Fibroblast of lung (primary cell): ENCODE measurements around the gene EFNA5. TPM values are rescaled to one million over a fixed set of nuclear protein-coding genes. Genes with fewer than 3 reads are reported as not detected.

Source experiments
- DNase-seq, 2 donors: peaks; one replicate each; pipeline versions ENCODE4 v3.0.0 to v3.0.0-alpha.2; 2010; ENCODE audit warnings: low read depth in 2 of 2
- H2AFZ ChIP-seq: 2 replicates; pipeline ENCODE4 v1.5.1; 2012; ENCODE audit warnings: low read length, control low read depth, inconsistent platforms
- H3K27ac ChIP-seq: 2 replicates; pipeline ENCODE4 v1.5.1; 2011; ENCODE audit warnings: low read length, control low read depth; ENCODE audit not compliant: insufficient read depth
- H3K27me3 ChIP-seq: 2 replicates; pipeline ENCODE4 v1.5.1; 2011; ENCODE audit warnings: mild to moderate bottlenecking, low read length; ENCODE audit not compliant: control insufficient read depth, insufficient read depth
- H3K36me3 ChIP-seq: 2 replicates; pipeline ENCODE4 v1.5.1; 2011; ENCODE audit warnings: low read length; ENCODE audit not compliant: control insufficient read depth, insufficient read depth
- H3K4me1 ChIP-seq: 2 replicates; pipeline ENCODE4 v1.5.1; 2011; ENCODE audit warnings: low read length; ENCODE audit not compliant: control insufficient read depth, insufficient read depth; ENCODE audit errors: extremely low read depth
- H3K4me2 ChIP-seq: 2 replicates; pipeline ENCODE4 v1.5.1; 2011; ENCODE audit warnings: low read length, control low read depth; ENCODE audit not compliant: insufficient read depth; ENCODE audit errors: extremely low read depth
- H3K4me3 ChIP-seq, 4 experiments: fragments of 200-600 bp in 1 of 4; sonication (generic) in 1 of 4; replicated peaks in 1 of 4; 2 replicates each; pipeline ENCODE4 v1.5.1; 2011 to 2016; ENCODE audit warnings: low read length in 4 of 4, low read depth in 3 of 4, mild to moderate bottlenecking in 3 of 4, control low read depth in 2 of 4, inconsistent platforms in 1 of 4, mixed read lengths in 1 of 4; ENCODE audit not compliant: insufficient read depth in 1 of 4; ENCODE audit errors: control extremely low read depth in 1 of 4
- H3K79me2 ChIP-seq: 2 replicates; pipeline ENCODE4 v1.5.1; 2012; ENCODE audit warnings: mild to moderate bottlenecking, low read length, inconsistent platforms; ENCODE audit not compliant: control insufficient read depth, insufficient read depth
- H3K9ac ChIP-seq: 2 replicates; pipeline ENCODE4 v1.5.1; 2011; ENCODE audit warnings: mild to moderate bottlenecking, low read length, control low read depth; ENCODE audit not compliant: insufficient read depth
- H3K9me3 ChIP-seq: 2 replicates; pipeline ENCODE4 v1.5.1; 2012; ENCODE audit warnings: low read depth, low read length; ENCODE audit not compliant: control insufficient read depth, insufficient read depth
- H4K20me1 ChIP-seq: 2 replicates; pipeline ENCODE4 v1.5.1; 2011; ENCODE audit warnings: low read length; ENCODE audit not compliant: control insufficient read depth, insufficient read depth; ENCODE audit errors: extremely low read depth
- EZH2 ChIP-seq: IDR thresholded peaks from 2 replicates; pipeline ENCODE4 v1.5.1; 2012; ENCODE audit warnings: low read length, control low read depth, mild to moderate bottlenecking; ENCODE audit errors: missing control alignments
- polyA plus RNA-seq, 2 donors: library from polyadenylated mRNA; depleted of rRNA in 1 of 2; stranded (reverse) in 1 of 2; unstranded in 1 of 2; fragments of >200 nt; gene quantifications; 2 replicates each; pipeline ENCODE4 v1.2.1, GENCODE V29; 2011 to 2012; ENCODE audit warnings: missing spikeins in 1 of 2
- total RNA-seq: library from RNA; depleted of rRNA; stranded (reverse); fragments of >200 nt; gene quantifications from 2 replicates; pipeline ENCODE4 v1.2.1, GENCODE V29; 2014
- TF ChIP-seq, protein P1 (sequence below), 2 donors: IDR thresholded peaks in 1 of 2; conservative IDR thresholded peaks in 1 of 2; 1 replicate in 1 of 2; 2 replicates in 1 of 2; pipeline ENCODE4 v1.5.1; 2011 to 2012; ENCODE audit warnings: low read length in 2 of 2, control low read depth in 1 of 2, inconsistent platforms in 1 of 2, low read depth in 1 of 2, mild to moderate bottlenecking in 1 of 2

The EFNA5 gene
- total and polyA plus RNA-seq, 2 donors (not counting 1 experiment from before 2014, with no cell fraction given), result 3.5 to 3.7 TPM

DNA sequence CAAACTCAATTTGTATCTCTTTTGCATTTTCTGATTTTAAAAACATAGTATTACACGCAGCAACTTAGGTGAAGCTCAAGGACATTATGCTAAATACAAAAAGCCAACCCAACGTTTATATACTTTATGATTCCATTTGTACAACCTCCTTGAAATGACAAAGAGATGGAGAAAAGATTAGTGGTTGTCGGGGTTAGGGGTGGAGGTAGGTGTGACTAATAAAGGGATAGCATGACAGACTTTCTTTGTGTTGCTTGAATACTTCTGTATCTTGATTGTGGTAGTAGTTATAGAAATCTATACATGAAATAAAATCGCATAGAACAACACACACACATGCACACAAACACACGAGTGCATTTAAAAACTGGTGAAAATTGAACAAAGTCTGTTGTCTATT lies 42.5 kb upstream of the EFNA5 start:
- Histone ChIP-seq H3K9me3 (no peaks in the 10 kb centered on the region), H3K27me3 (no peaks in the 10 kb centered on the region), H3K36me3 (no peaks in the 10 kb centered on the region), H3K4me2 (no peak overlapping the region), H4K20me1 (no peaks in the 10 kb centered on the region), H3K4me1 (no peaks in the 10 kb centered on the region), H2AFZ (no peak overlapping the region), H3K9ac (no peak overlapping the region), H3K27ac (no peak overlapping the region), H3K4me3 (no peak overlapping the region), H3K79me2 (no peaks in the 10 kb centered on the region)
- no peak for TF ChIP-seq EZH2
- TF ChIP-seq, protein P1, sequence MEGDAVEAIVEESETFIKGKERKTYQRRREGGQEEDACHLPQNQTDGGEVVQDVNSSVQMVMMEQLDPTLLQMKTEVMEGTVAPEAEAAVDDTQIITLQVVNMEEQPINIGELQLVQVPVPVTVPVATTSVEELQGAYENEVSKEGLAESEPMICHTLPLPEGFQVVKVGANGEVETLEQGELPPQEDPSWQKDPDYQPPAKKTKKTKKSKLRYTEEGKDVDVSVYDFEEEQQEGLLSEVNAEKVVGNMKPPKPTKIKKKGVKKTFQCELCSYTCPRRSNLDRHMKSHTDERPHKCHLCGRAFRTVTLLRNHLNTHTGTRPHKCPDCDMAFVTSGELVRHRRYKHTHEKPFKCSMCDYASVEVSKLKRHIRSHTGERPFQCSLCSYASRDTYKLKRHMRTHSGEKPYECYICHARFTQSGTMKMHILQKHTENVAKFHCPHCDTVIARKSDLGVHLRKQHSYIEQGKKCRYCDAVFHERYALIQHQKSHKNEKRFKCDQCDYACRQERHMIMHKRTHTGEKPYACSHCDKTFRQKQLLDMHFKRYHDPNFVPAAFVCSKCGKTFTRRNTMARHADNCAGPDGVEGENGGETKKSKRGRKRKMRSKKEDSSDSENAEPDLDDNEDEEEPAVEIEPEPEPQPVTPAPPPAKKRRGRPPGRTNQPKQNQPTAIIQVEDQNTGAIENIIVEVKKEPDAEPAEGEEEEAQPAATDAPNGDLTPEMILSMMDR (conservative IDR thresholded peaks at IDR 0.05 in 1 of 2, IDR thresholded peaks at IDR 0.05 in 1 of 2; ENCODE audit: low read depth in 1 of 2, low read length in 2 of 2), result no peak
- no peak for DNase-seq

DNA sequence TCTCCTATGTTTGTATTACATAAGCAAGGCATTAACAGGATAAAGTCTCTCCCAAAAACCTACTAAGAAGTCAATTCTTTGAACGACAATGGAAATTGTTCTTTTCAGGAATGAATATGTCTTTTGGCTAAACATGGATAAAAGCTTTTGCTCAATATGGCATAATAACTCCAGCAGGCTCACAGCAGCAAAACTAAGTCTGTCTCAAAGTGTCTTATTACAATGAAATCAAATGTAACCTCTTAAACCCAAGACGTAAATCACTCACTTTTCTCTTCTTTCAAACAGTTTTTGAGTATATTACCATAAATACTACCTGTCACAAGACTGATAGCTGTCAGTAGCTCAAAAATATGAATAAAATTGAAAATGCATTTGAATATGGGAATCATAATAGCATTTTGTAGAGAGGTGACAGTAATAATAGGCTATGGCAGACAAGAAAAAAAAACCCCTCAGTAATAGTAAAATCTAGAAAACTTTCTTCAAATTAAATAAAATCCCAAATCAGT lies 41.7 kb upstream of the EFNA5 start:
- Histone ChIP-seq H3K9me3 (no peaks in the 10 kb centered on the region), H3K9ac (no peak overlapping the region), H3K79me2 (no peaks in the 10 kb centered on the region), H4K20me1 (no peaks in the 10 kb centered on the region), H2AFZ (no peak overlapping the region), H3K4me3 (no peak overlapping the region), H3K27me3 (no peaks in the 10 kb centered on the region), H3K4me2 (no peak overlapping the region), H3K4me1 (no peaks in the 10 kb centered on the region), H3K36me3 (no peaks in the 10 kb centered on the region), H3K27ac (no peak overlapping the region)
- no peak for DNase-seq
- TF ChIP-seq, protein P1 (conservative IDR thresholded peaks at IDR 0.05 in 1 of 2, IDR thresholded peaks at IDR 0.05 in 1 of 2; ENCODE audit: low read depth in 1 of 2, low read length in 2 of 2), result no peak
- TF ChIP-seq EZH2, result no peak

DNA sequence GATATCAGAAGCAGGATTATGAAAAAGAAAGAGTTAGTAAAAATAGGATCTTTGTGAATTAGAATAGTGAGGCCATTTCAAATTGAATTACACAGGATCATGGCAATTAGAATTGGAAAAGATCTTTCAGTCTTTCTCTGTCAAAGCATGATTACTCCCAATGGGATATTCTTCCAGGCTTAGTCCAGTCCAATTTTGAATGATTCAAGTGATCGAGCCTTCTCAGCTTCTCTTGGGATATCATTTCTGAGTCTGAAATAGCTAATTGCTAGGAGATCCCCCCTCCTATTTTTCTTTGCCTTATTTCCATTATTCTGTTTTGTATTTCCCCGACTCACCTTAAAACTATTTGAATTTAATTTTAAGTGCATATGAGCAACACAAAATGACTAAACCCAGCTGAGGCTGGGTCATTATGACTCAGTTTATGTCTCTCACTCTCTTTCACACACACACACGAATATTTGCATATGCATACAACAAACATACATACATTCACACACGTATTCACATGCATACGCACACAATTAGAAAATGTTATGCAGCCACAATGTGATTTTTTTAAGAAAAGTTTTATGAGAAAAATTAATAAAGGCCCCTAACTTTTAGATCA lies 34.8 kb upstream of the EFNA5 start:
- Histone ChIP-seq H3K9me3 (no peaks in the 10 kb centered on the region), H3K9ac (no peak overlapping the region), H3K27me3 (no peaks in the 10 kb centered on the region), H4K20me1 (no peaks in the 10 kb centered on the region), H3K4me1 (no peaks in the 10 kb centered on the region), H3K4me3 (peak overlapping the region in 2 of 4 experiments; percentile 2 to 31), H3K79me2 (no peaks in the 10 kb centered on the region), H3K27ac (no peak overlapping the region), H3K36me3 (no peaks in the 10 kb centered on the region), H2AFZ (peak overlapping the region; percentile 0), H3K4me2 (peak overlapping the region; percentile 67)
- DNase-seq, result peak; percentile 33 to 80
- TF ChIP-seq, protein P1 (conservative IDR thresholded peaks at IDR 0.05 in 1 of 2, IDR thresholded peaks at IDR 0.05 in 1 of 2; ENCODE audit: low read depth in 1 of 2, low read length in 2 of 2), result no peak
- no peak for TF ChIP-seq EZH2
